NCI-H2081 treated with DMSO at 0.1 percent for 48 hours (cell line): Measurements from ENCODE around the gene TSEN2.
"Not testable (repeated sequence)": the region's sequence is repeated elsewhere in the genome, so short reads cannot be mapped to it uniquely, and the experiment has no call there.

ENCODE experiments used
- DNase-seq: peaks from one replicate; lab custom pipeline; 2025; lab: John Stamatoyannopoulos, UW

Gene TSEN2

DNA sequence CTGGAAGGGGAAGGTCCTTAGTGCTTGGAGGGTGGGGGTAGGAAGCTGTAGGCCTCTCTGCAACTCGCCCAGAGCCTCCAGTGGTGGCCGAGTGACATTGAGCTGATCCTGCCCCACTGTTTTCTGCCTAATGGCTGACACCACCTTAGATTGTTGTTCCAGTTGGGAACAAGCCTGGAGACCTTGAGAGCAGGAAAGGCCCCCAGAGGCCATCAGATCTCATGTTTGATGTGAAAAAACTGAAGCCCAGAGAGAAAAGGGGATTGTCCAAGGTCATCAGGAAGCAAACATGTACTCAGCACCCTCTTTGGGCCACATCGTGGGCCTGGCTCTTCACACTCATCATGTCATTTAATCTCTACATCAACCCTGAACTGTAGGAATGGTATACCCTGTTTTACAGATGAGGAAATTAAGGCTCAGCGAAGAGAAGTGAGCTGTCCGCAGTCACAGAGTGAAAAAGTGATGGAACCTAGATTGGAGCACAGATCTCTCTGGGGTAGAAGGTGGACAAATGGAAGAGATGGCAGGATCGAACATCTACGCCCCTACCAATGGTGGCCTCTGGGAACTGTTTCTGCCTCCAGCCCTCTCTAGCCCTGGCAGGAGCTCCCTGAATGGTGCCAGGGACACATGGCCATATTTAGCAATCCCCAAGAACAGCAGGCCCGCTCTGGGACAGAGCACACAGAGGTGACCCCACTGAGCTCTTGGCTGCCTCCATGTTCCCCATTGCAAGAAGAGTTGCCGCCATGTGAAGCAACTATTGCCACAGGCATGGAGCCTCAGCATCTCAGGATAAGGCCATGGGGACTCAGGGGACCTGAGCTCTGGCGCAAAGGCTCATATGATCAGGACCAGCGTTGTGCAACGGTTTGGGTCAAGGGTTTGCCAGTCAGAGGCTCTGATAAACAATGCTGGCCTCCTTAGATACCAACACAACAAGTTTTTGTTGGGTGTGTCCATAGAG, 31.6 kb upstream of the TSEN2 start:
- DNase-seq, result no peak

DNA sequence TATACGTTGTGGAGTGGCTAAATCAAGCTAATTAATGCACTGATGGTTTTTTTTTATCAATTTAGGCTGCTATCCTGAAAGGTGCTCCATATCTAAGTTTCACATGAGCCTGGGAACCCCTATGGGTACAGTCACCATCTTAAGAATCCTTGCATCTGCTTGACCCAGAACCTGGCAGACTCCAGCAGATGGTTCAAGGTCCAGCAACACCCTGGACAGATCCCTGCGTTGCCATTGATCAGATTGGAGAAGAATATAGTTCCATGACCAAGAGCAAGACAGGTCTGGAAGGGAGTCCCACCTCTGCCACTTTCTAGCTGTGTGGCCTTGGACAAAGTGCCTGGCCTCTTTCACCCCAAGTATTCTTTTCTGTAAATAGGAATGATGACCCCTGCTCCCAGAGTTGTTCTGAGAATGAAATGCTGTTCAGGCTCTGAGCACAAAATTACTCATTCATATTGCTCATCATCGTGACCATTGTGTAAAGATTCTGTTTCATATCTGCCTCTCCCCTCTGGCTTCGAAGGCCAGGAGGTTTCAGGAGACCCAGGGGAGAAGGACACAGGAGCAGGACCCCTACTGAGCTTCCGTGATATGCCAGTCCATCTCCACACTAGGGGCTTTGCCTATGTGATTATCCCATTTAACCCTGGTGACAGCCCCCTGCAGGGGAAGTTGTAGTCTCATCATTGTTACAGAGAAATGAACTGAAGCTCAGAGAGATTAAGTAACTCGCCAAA, 30.0 kb upstream of the TSEN2 start:
- no peak for DNase-seq

DNA sequence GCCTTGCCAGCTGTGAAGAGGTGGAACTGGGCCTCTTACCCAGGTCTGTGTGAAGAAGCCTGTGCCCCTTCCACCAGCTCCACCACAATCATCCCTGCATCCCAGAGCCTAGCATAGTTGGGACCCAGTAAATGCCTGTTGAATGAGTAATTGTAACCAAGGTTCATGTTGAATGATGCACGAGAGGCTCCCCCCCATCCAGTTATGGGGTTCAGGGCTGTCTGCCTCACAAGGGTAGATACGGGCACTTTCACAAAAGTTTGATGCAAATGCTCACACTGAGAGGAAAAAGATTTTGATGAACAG, 29.5 kb upstream of the TSEN2 start:
- DNase-seq, result no peak

DNA sequence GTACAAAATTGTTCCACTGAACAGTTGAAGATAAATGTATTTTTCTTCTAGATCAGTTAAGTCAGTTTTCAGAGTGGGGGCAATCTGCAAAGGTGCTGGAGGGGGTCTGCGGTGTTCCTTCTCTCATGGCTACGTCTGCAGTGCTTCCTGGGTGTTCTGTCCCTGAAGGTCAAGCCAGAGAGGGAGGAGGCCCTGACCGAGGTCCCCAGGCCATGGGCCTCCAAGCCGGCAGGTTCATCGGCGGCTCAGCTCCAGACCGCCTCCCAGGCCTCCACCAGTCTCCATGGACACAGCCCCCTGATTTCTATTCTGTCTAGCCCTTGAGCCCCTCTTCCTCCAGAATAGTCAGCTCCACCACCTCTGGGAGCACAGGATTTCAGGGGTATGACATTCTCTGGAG, 28.5 kb upstream of the TSEN2 start:
- DNase-seq, result no peak

DNA sequence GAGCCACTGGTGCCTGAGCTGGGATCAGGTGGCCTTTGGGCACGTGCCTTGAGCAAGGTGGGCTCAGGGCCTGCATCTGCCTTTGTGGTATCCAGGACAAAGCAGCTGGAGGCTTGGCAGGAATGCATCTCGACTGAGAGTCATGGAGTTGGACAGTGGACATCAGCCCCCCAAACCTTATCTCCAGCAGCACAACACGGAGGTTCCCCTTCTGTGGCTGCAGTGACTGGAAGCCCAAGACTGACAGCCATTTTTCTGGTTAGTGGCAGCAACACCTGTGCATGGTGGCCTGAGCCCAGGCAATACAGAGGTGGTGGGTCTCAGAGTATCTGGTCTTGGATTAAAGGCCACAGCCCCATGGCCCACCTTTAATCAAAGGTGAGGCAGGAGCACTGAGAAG, 27.8 kb upstream of the TSEN2 start:
- DNase-seq, result no peak

DNA sequence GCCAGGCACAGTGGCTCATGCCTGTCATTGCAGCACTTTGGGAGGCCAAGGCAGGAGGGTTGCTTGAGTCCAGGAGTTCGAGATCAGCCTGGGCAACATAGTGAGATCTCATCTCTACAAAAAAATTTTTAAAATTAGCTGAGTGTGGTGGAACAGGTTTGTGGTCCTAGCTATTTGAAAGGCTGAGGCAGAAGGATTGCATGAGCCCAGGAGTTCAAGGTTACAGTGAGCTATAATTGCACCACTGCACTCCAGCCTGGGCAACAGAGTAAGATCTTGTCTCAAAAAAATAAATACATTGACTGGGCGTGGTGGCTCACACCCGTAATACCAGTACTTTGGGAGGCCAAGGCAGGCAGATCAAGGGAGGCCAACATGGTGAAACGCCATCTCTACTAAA, 26.9 kb upstream of the TSEN2 start:
- not testable (repeated sequence) for DNase-seq

DNA sequence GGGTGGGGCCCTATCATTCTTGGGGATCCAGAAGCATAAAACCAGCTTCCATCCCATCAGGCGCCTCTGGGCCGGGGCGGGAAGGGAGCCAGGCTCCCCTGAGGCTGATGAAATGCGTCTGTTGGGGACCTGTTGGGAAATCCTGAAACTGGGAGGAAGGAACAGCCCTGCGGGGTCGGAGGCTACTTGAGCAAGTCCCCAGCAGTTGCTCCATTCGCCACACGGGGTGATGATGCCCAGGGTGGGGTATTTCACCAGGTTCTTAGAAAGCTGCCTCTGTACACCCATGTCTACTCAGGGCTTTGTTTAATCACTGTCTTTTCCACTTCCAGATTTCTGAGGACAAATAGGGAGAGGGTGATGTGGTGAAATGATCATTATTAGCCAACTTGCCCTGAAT, 25.4 kb upstream of the TSEN2 start:
- DNase-seq, result no peak

DNA sequence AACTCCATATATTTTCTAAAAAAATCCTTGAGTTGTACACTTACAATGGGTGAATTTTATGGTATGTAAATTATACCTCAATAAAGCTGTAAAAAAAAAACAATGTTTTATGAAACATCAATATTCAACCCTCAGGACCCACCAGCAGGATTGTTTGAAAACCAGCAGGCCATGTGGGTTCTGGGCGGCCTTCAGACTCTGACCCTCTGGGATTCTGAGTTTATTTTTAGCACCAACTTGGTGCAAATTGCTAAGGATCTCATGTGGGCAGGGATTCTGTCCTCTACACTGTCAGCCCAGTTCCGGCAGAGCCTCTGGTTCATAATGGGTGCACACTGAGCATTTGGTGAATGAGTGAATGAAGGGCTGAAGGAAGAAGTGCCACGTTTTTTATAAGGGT, 24.2 kb upstream of the TSEN2 start:
- DNase-seq, result no peak

DNA sequence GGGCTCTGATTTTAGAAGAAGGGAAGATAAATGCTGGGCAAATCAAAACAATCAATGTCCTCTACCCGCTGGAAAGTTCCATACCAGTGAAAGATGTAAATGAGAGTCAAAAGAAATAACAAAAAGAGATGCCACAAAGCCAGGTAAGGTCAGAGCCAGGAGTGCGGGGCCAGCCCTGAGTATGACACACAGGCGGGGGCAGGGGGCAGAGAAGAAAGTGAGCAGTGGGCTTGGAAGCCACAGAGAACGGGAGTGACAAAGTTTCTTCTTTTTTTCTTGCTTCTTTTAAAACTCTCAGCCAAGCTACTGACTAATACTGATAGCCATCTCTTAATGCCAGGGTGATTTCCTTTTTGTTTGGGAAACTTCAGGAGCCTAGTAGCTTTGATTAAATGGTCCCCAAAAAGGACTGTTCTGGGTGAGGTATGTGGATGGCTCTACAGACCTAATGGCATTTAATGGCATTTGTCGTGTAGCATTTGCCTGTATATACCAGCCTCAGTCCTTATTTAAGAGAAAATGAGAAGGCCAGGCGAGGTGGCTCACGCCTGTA, 23.1 kb upstream of the TSEN2 start:
- DNase-seq, result no peak

DNA sequence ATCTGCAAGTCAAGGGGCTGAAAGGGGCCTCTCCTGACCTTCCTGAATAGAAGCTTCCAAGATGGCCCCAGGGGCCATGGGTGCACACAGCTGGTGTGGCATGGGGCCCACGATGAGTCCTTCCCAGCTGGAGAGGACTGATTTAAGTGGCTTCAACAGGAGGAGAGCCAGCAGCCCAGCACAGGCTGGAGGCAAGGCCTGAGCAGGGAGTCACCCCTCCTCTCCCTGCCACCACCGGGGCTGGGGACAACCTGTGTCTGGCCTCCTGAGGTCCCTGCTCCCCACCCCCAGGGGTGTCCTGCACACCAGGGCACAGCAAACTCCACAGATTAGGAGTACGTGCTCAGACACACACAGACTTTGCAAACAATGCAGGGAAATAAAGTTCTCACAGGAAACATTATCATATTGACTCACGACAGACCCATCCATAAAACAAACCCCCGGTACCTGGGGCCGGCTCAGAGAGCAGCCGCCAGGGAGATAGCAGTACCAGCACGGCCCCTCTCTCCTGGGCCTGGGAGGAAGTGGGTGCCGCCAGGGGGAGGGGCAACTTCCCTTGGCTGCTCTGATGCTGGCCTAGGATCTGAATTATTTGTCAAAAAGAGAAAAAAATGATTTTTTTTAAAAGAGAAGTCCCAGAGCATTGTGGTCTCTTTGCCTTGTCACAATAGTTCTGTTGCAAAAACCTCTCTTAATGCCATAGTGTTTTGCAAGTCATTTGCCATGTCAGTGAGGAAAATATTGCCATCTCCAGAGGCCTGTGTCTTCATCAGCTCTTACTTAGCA, 21.9 kb upstream of the TSEN2 start:
- DNase-seq, result no peak

DNA sequence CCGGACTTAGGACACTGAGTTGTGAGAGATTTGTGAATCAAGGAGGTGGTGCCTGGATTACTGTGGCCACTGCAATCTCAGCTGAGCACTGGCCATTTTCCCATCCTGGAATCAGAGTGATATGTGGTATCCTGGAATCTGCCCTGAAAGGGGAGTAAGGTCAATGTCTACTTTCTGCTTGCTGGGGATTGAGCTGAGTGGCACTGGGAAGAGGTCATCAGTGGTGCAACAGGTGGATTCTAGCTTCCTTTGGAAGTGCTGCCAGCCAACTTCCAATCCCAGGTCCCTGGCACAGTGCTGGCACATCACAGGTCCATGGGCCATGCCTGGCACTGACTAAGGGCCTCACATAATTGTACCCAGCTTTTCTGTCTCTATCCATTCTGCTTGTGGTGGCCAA, 20.6 kb upstream of the TSEN2 start:
- no peak for DNase-seq

DNA sequence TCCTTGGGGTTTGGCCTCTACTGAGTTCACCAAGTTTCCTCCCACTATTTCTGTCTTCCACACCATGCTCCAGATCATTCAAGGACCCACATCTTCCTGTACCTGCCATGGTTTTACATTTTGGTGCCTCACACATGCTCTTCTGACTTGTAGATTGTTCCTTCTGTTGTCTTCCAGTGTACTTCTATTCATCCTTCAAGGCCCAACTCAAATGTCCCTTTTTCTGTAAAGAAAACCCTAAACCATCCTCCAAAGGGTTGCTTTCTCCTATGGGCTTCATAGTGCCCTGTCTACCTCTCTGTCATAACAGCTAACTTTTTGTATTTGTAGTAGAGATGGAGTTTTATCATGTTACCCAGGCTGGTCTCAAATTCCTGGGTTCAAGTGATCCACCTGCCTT, 20.1 kb upstream of the TSEN2 start:
- DNase-seq, result no peak

DNA sequence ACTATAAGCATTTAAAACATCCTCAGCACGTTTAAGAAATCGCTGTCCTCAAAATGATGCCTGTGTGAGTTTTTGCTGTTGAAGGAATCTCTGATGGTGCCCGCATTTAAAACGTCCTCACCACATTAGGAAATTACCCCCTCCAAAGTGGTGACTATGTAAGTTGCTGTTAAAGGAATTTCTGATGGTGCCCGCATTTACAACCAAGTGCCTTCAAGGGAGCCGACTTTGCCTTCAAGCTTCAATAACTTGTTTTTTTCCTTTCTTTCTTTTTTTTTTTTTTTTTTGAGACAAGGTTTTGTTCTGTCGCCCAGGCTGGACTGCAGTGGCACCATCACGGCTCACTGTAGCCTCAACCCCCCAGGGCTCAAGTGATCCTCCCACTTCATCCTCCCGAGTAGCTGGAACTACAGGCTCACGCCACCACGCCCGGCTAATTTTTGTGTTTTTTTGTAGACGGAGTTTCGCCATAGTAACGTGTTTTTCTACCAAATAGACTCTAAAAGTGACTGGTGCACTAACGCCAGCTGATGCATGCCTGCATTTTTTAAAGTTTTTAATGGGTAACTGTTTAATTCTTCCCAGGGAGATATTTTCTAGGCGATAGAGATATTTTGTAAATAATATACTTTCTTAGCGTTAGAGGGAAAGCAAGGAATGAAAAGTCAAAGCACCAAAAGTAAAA, 19.0 kb upstream of the TSEN2 start:
- DNase-seq, result no peak

DNA sequence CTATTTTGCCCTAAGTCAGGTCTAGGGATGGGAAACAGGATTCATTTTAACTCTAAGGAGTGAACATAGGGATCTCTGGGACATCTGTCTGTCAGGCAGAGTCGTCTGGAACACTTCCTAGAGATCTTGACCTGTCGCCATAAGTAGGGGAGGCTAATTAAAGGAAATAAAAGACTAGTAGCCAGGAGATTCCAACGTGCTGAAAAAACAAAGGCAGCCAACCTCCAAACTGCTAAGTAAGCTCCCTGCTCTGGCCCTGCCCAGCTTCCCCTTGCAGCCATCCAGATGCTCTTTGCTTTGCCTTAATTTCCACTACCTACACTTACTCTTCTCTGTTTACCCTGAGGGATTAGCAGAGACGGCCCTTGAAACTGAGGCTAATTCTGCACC, 18.4 kb upstream of the TSEN2 start:
- DNase-seq, result no peak

DNA sequence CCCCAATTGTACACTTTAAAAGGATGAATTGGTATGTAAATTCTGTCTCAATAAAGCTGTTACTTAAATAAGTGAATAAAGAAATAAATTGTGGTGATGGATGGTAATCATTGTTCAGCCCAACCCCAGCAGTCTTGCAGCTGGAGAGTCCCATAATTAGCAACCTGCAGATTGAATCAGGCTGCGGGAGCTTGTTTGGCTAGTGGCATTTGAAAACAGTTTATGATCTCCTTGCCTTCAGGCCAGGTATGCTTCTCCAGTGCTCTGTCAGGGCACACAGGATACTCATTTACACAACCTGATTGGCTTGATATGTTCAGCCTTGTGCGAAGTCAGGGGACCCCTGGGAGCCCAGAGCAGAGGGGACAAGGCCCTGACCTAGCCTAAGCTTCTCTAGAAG, 16.5 kb upstream of the TSEN2 start:
- peak; percentile 4 for DNase-seq

DNA sequence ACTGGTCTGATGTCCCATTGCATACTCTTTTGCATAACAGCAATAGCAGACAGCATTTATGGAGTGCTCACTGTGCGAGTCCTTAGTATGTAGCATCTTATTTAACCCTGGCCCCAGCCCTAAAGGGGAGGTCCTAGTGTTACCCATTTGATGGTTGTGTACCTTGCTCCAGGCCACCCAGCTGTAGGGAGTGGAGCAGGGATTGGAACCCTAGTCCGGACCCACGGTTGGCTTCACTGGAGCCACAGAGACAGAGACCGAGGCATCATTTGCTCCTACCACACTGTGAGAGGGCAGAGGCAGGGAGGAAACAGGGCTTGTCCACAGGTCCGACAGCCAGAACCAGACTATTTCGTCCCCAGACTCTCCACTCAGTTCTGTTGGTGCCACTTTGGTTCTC, 16.0 kb upstream of the TSEN2 start:
- DNase-seq, result no peak

DNA sequence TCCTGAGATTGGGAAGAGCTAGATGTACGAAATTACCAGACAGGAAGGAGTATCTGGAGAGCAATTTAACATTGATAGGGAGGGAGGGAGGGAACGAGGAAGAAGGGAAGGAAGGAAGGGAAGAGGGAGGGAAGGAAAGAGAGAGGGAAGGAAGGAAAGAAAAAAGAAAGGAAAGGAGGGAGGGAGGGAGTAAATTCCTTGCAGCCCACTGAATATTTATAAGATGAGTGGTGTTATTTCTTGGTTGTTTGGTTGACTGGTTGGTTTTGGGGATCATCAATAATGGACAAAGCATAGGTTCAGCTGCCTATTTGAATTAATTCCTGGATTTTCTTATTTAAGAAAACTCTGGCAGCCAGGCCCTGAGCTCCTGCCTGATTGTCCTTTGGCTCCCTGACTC, 15.5 kb upstream of the TSEN2 start:
- no peak for DNase-seq

DNA sequence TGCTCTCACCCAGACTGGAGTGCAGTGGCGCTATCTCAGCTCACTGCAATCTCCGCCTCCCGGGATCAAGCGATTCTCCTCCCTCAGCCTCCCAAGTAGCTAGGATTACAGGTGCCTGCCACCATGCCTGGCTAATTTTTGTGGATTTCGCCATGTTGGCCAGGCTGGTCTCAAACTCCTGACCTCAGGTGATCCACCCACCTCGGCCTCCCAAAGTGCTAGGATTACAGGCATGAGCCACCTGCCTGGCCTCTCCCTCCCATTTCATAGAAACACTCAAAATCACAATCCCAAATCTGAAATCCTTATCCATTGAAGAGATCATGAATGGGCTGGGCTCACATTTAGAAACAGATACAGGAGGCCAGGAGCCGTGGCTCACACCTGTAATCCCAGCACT, 15.1 kb upstream of the TSEN2 start:
- DNase-seq, result not testable (repeated sequence)

DNA sequence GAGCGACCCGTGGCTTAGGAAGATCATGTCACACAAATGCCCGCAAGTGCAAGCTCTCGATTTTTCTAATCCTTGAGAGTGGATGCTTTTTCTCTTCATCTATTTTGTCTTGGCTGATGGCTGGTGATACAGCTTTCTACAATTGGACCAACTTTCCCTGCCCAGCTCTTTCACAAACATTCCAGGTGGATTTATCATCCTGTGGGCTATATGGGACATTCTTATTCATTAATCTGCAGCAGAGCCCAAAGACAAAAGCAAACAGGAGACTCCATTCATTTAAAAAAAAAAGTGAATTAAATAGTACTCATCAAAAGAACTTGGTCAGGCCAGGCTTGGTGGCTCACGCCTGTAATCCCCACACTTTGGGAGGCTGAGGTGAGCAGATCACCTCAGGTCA, 14.2 kb upstream of the TSEN2 start:
- no peak for DNase-seq

DNA sequence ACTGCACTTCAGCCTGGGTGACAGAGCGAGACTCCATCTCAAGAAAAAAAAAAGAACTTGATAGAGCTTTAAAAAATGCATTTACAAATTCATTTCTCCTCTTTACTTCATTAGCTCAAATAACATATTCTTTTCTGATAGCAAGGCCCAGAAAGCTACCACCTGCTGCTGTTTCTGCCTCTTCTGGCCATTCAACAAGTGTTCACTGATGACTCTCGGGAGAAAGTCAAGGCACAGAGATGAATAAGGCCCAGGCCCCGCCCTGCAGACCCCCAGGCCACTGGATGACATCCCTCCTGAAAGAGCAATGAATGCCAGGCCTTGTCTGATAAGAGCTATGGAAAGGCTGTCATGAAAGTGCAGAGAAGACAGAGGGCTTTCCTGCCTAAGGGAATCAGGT, 13.6 kb upstream of the TSEN2 start:
- DNase-seq, result no peak

DNA sequence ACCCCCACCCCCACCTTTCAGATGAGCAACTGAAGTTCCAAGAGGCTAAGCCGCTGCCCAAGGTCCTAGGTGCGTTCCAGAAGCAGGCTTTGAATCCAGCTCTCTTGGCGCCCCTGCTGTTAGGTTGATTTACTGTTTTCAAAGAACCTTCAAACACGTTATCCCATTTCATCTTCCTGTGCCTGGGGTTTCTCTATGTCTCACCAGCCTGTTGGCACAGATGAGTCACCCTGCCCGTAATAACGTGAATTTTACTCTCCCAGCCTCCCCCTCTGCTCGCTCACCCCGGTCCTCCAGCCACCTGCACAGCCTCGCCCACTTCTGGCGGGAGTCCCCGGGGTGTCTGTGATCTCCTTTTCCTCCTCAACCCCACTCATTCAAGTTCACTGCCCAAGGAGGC, 13.0 kb upstream of the TSEN2 start:
- no peak for DNase-seq
